ENCODE data around the gene GABRB3.

The GABRB3 gene

DNA sequence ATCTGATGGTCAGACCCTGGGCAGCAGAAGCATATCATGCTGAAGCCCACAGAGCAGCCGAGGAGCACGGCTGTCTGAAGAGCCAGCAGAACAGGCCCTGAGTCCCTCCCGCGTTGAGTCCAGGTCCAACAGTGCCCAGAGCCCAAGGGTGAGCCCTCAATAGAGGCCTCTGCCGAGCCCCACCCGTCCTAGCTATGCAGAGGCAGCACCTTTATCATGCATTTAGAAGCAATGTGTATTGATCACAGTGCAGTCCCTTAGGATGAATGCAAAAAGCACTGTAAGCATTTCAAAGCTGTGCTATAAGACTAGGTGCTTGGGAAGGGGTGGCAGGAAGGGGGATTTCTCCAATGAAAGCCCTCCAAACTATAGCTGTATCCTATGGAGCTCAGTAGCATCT is 208.5 kb downstream of the GABRB3 start:
- TF ChIP-seq ZNF70 (CRISPR knock-in tag; IDR thresholded peaks at IDR 0.05) = no peak
- no peak for TF ChIP-seq SNAI2 (CRISPR knock-in tag; IDR thresholded peaks at IDR 0.05)
- ATAC-seq = no peak

- no peak for ATAC-seq
- TF ChIP-seq ZC3H10 (CRISPR knock-in tag; IDR thresholded peaks at IDR 0.05) (no peak), ESRRG (CRISPR knock-in tag; IDR thresholded peaks at IDR 0.05) (no peak), SNAI2 (CRISPR knock-in tag; IDR thresholded peaks at IDR 0.05) (no peak), TCF4 (CRISPR knock-in tag; IDR thresholded peaks at IDR 0.05; ENCODE audit: borderline replicate concordance) (no peak), ISL1 (CRISPR knock-in tag; IDR thresholded peaks at IDR 0.05) (no peak), RARB (CRISPR knock-in tag; IDR thresholded peaks at IDR 0.05) (no peak), ZFP30 (CRISPR knock-in tag; IDR thresholded peaks at IDR 0.05) (no peak), ZNF8 (CRISPR knock-in tag; IDR thresholded peaks at IDR 0.05) (no peak)
- TF ChIP-seq, protein P1, sequence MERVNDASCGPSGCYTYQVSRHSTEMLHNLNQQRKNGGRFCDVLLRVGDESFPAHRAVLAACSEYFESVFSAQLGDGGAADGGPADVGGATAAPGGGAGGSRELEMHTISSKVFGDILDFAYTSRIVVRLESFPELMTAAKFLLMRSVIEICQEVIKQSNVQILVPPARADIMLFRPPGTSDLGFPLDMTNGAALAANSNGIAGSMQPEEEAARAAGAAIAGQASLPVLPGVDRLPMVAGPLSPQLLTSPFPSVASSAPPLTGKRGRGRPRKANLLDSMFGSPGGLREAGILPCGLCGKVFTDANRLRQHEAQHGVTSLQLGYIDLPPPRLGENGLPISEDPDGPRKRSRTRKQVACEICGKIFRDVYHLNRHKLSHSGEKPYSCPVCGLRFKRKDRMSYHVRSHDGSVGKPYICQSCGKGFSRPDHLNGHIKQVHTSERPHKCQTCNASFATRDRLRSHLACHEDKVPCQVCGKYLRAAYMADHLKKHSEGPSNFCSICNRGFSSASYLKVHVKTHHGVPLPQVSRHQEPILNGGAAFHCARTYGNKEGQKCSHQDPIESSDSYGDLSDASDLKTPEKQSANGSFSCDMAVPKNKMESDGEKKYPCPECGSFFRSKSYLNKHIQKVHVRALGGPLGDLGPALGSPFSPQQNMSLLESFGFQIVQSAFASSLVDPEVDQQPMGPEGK (CRISPR knock-in tag; IDR thresholded peaks at IDR 0.05; ENCODE audit: borderline replicate concordance) = no peak
- TF ChIP-seq, protein P2, sequence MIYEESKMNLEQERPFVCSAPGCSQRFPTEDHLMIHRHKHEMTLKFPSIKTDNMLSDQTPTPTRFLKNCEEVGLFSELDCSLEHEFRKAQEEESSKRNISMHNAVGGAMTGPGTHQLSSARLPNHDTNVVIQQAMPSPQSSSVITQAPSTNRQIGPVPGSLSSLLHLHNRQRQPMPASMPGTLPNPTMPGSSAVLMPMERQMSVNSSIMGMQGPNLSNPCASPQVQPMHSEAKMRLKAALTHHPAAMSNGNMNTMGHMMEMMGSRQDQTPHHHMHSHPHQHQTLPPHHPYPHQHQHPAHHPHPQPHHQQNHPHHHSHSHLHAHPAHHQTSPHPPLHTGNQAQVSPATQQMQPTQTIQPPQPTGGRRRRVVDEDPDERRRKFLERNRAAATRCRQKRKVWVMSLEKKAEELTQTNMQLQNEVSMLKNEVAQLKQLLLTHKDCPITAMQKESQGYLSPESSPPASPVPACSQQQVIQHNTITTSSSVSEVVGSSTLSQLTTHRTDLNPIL (CRISPR knock-in tag; IDR thresholded peaks at IDR 0.05; ENCODE audit: low read depth) = no peak
- TF ChIP-seq, protein P3, sequence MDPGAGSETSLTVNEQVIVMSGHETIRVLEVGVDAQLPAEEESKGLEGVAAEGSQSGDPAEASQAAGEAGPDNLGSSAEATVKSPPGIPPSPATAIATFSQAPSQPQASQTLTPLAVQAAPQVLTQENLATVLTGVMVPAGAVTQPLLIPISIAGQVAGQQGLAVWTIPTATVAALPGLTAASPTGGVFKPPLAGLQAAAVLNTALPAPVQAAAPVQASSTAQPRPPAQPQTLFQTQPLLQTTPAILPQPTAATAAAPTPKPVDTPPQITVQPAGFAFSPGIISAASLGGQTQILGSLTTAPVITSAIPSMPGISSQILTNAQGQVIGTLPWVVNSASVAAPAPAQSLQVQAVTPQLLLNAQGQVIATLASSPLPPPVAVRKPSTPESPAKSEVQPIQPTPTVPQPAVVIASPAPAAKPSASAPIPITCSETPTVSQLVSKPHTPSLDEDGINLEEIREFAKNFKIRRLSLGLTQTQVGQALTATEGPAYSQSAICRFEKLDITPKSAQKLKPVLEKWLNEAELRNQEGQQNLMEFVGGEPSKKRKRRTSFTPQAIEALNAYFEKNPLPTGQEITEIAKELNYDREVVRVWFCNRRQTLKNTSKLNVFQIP (CRISPR knock-in tag; IDR thresholded peaks at IDR 0.05; ENCODE audit: borderline replicate concordance, low read depth) = no peak
- TF ChIP-seq, protein P4, sequence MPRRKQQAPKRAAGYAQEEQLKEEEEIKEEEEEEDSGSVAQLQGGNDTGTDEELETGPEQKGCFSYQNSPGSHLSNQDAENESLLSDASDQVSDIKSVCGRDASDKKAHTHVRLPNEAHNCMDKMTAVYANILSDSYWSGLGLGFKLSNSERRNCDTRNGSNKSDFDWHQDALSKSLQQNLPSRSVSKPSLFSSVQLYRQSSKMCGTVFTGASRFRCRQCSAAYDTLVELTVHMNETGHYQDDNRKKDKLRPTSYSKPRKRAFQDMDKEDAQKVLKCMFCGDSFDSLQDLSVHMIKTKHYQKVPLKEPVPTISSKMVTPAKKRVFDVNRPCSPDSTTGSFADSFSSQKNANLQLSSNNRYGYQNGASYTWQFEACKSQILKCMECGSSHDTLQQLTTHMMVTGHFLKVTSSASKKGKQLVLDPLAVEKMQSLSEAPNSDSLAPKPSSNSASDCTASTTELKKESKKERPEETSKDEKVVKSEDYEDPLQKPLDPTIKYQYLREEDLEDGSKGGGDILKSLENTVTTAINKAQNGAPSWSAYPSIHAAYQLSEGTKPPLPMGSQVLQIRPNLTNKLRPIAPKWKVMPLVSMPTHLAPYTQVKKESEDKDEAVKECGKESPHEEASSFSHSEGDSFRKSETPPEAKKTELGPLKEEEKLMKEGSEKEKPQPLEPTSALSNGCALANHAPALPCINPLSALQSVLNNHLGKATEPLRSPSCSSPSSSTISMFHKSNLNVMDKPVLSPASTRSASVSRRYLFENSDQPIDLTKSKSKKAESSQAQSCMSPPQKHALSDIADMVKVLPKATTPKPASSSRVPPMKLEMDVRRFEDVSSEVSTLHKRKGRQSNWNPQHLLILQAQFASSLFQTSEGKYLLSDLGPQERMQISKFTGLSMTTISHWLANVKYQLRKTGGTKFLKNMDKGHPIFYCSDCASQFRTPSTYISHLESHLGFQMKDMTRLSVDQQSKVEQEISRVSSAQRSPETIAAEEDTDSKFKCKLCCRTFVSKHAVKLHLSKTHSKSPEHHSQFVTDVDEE (CRISPR knock-in tag; IDR thresholded peaks at IDR 0.05) = no peak
Measured at GRCh38 chr15:26562336-26562735, 210.5 kb downstream of the GABRB3 start.

DNA sequence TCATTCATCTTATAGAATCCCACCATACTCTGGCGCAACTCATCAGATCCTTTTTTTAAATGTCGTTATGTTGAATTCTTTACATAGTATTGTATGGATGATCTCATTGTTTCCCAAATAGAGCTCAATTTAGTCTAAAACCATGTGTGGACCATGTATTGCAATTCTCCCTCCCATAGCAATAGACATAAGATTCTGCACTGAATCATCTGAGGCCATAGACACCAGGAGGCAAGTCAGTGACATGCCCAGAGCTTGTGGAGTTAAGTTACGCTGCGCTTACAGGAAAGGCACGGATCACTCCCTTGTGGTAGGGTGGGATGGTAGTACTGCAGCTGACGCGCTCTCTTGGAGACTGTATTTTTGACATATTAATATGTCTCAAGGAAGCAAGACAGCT is 211.0 kb downstream of the GABRB3 start:
- TF ChIP-seq, protein P4 (CRISPR knock-in tag; IDR thresholded peaks at IDR 0.05) = no peak
- TF ChIP-seq PPARA (CRISPR knock-in tag; IDR thresholded peaks at IDR 0.05; ENCODE audit: borderline replicate concordance) = no peak
- no peak for TF ChIP-seq ZNF8 (CRISPR knock-in tag; IDR thresholded peaks at IDR 0.05)
- TF ChIP-seq, protein P1 (CRISPR knock-in tag; IDR thresholded peaks at IDR 0.05; ENCODE audit: borderline replicate concordance) = no peak
- TF ChIP-seq, protein P3 (CRISPR knock-in tag; IDR thresholded peaks at IDR 0.05; ENCODE audit: borderline replicate concordance, low read depth) = no peak
- no peak for TF ChIP-seq ARNTL (CRISPR knock-in tag; IDR thresholded peaks at IDR 0.05; ENCODE audit: borderline replicate concordance, low read depth)
- no peak for TF ChIP-seq ISL1 (CRISPR knock-in tag; IDR thresholded peaks at IDR 0.05)
- TF ChIP-seq ZNF565 (CRISPR knock-in tag; conservative IDR thresholded peaks at IDR 0.05; ENCODE audit: low read depth) = no peak
- ATAC-seq = no peak

All from SK-N-SH treated with all-trans-retinoic acid at 6 μM for 48 hours (cell line).